ENCODE measurements around the gene MDGA2. TPM values are rescaled to one million over a fixed set of nuclear protein-coding genes. Genes with fewer than 3 reads are reported as not detected.
"Not testable (repeated sequence)": the region's sequence is repeated elsewhere in the genome, so short reads cannot be mapped to it uniquely, and the experiment has no call there.

Gene MDGA2
- total RNA-seq, 1 donor from 2014 or later = 0.12 TPM

- DNase-seq (ENCODE audit: extremely low read depth, low read depth, low spot score) = no peak
These were observed 49.0 kb downstream of the MDGA2 start for GRCh38 chr14:47626151-47627035.

GRCh38 chr14:47624126-47624525 lies 51.3 kb downstream of the MDGA2 start:
- DNase-seq (ENCODE audit: extremely low read depth, low read depth, low spot score) = not testable (repeated sequence)

GRCh38 chr14:47619392-47619791 lies 56.0 kb downstream of the MDGA2 start:
- DNase-seq (ENCODE audit: extremely low read depth, low read depth, low spot score) = no peak

- DNase-seq (ENCODE audit: extremely low read depth, low read depth, low spot score) = no peak
These were observed 68.8 kb downstream of the MDGA2 start for GRCh38 chr14:47606566-47606965.

- DNase-seq (ENCODE audit: extremely low read depth, low read depth, low spot score) = no peak
These were observed 78.5 kb downstream of the MDGA2 start for GRCh38 chr14:47596860-47597259.

GRCh38 chr14:47596232-47596631 lies 79.2 kb downstream of the MDGA2 start:
- DNase-seq (ENCODE audit: extremely low read depth, low read depth, low spot score) = no peak

- DNase-seq (ENCODE audit: extremely low read depth, low read depth, low spot score) = no peak
These were observed 79.9 kb downstream of the MDGA2 start for GRCh38 chr14:47595552-47595951.

GRCh38 chr14:47590767-47591495 lies 84.5 kb downstream of the MDGA2 start:
- no peak for DNase-seq (ENCODE audit: extremely low read depth, low read depth, low spot score)

- DNase-seq (ENCODE audit: extremely low read depth, low read depth, low spot score) = no peak
These were observed 90.0 kb downstream of the MDGA2 start for GRCh38 chr14:47585447-47585846.

- DNase-seq (ENCODE audit: extremely low read depth, low read depth, low spot score) = no peak
These were observed 108.1 kb downstream of the MDGA2 start for GRCh38 chr14:47567273-47567672.

- no peak for DNase-seq (ENCODE audit: extremely low read depth, low read depth, low spot score)
These were observed 117.5 kb downstream of the MDGA2 start for GRCh38 chr14:47557894-47558293.

GRCh38 chr14:47555333-47555732 lies 120.1 kb downstream of the MDGA2 start:
- no peak for DNase-seq (ENCODE audit: extremely low read depth, low read depth, low spot score)

GRCh38 chr14:47549886-47550285 lies 125.5 kb downstream of the MDGA2 start:
- DNase-seq (ENCODE audit: extremely low read depth, low read depth, low spot score) = no peak

- DNase-seq (ENCODE audit: extremely low read depth, low read depth, low spot score) = no peak
These were observed 131.9 kb downstream of the MDGA2 start for GRCh38 chr14:47543459-47543858.

GRCh38 chr14:47541662-47542061 lies 133.7 kb downstream of the MDGA2 start:
- no peak for DNase-seq (ENCODE audit: extremely low read depth, low read depth, low spot score)

- no peak for DNase-seq (ENCODE audit: extremely low read depth, low read depth, low spot score)
These were observed 136.4 kb downstream of the MDGA2 start for GRCh38 chr14:47539031-47539461.

- DNase-seq (ENCODE audit: extremely low read depth, low read depth, low spot score) = no peak
These were observed 139.1 kb downstream of the MDGA2 start for GRCh38 chr14:47536341-47536740.

- no peak for DNase-seq (ENCODE audit: extremely low read depth, low read depth, low spot score)
These were observed 148.7 kb downstream of the MDGA2 start for GRCh38 chr14:47526591-47527244.

GRCh38 chr14:47524524-47524923 lies 150.9 kb downstream of the MDGA2 start:
- DNase-seq (ENCODE audit: extremely low read depth, low read depth, low spot score) = no peak

- no peak for DNase-seq (ENCODE audit: extremely low read depth, low read depth, low spot score)
These were observed 155.0 kb downstream of the MDGA2 start for GRCh38 chr14:47520382-47520781.

GRCh38 chr14:47511829-47512228 lies 163.6 kb downstream of the MDGA2 start:
- no peak for DNase-seq (ENCODE audit: extremely low read depth, low read depth, low spot score)

Measured in glomerular endothelial cell (primary cell).